GM10266 (cell line): ENCODE data around the gene RRP8.

Experiments
- DNase-seq: peaks from one replicate; pipeline ENCODE4 v3.0.0; 2012; ENCODE audit errors: extremely low spot score
- TF ChIP-seq, protein P1 (sequence below): IDR thresholded peaks from 2 replicates; pipeline ENCODE4 v1.5.1; 2012; ENCODE audit warnings: mild to moderate bottlenecking, low read depth; ENCODE audit not compliant: control insufficient read depth, insufficient read depth; ENCODE audit errors: missing control alignments

RRP8 gene

DNA sequence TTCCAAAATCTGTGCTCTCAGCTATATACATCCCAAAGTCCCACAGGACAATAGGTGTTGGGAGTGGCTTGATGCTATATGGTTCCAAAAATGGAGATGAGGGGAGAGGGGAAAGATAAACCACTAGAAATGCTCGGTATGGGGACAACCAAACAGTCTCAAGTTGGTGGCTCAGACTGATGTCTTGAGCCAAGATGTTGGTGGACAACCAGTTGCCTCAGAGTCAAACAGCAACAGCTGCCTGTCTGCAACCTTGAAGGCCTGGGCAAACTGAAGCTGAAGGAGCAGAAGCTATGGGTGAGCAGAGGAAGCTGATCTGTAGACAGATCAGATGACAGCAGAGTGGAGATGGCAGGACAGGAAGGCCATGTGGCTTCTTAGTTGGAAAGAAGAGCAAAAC, 4.0 kb downstream of the RRP8 start:
- TF ChIP-seq, protein P1, sequence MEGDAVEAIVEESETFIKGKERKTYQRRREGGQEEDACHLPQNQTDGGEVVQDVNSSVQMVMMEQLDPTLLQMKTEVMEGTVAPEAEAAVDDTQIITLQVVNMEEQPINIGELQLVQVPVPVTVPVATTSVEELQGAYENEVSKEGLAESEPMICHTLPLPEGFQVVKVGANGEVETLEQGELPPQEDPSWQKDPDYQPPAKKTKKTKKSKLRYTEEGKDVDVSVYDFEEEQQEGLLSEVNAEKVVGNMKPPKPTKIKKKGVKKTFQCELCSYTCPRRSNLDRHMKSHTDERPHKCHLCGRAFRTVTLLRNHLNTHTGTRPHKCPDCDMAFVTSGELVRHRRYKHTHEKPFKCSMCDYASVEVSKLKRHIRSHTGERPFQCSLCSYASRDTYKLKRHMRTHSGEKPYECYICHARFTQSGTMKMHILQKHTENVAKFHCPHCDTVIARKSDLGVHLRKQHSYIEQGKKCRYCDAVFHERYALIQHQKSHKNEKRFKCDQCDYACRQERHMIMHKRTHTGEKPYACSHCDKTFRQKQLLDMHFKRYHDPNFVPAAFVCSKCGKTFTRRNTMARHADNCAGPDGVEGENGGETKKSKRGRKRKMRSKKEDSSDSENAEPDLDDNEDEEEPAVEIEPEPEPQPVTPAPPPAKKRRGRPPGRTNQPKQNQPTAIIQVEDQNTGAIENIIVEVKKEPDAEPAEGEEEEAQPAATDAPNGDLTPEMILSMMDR, result no peak
- no peak for DNase-seq

DNA sequence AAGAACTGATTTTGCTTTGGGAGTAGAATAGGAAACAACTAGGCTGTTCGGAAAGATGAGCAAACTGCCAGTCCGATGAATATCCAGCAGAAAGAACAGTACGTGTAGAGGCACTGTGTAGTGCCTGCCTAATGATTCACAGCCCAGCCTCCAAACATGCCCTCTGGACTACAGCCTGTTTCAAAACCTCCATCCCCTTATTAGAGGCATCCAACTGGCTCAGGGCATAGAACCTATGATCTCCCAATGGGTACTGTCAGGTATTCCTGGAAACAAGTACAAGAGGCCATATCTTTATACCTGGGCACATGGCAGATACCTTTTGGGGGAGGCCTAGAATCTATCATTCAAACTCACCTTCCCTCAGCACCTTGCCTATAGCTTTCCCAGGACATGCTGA, 4.9 kb downstream of the RRP8 start:
- TF ChIP-seq, protein P1, result no peak
- DNase-seq, result no peak

DNA sequence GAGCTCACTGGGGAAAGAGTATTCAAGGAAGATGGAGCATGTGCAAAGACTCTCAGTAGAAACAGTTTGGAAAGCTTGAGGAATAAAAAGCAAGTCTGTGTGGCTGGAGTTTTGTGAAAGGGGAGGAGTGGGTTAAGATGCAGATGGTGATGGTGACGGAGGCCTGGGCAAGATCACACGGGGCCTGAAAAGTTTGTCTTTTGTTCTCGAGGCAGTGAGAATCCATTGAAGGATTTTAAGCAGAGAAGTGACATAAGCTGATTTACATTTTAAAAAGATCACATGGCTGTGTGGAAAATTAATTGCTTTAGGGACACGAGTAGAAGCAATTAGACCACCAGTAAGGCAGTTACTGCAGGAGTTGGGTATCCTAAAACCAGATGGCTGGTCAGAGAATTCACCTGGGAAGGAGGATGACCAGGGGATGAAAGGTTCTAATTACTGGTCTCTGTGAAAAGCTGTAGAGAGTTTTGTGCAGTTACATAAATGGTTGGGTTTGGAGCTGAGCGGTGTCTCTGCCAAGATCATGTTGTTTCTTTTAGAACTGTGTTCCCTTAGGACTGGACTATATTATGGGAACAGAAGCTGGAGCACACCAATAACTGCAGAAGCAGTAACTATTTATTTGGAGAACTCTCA, 7.1 kb downstream of the RRP8 start:
- TF ChIP-seq, protein P1, result no peak
- no peak for DNase-seq

DNA sequence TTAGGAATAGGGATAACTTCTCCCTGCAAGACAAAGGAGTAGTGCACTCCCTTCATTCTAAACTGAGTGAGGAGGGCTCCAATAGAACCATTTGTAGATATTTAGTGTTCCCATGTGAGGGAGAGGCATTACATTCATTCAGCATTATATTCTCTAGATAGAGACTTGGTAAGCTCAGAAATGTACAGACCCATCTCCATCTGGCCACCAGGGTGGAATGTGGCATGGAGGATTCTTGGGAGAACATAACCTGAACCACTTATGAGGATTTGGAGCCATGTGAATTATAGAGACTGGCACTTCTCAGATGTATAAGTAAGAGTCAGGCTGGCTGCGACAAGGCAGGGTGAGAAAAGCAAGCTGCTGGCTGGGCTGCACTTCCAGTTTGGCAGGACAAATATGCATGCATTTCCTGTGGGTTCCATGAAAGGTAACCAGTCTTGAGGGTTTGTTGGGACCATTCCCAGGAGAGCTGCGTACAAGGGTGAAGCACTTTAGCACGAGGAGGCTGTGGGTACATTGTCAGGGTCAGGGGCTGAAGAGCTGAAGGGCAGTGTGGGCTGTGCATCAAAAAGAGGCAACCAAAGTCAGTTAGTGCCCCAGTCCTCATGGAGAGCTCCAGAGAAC, 9.2 kb downstream of the RRP8 start:
- no peak for DNase-seq
- TF ChIP-seq, protein P1, result no peak

DNA sequence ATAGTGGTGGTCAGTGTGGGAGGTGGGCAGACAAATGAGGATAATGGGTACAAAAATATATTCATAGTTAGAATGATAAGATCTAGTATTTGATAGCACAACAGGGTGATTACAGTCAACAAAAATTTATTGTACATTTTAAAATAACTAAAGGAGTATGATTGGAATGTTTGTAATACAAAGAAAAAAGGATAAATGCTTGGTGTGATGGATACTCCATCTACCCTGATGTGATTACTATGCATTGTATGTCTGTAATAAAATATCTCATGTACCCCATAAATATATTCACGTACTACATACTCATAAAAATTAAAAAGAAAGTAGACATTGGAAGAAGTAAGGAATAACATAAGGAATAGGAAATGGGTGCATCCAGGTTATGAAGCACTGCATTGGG, 15.4 kb downstream of the RRP8 start:
- no peak for DNase-seq
- TF ChIP-seq, protein P1, result no peak

DNA sequence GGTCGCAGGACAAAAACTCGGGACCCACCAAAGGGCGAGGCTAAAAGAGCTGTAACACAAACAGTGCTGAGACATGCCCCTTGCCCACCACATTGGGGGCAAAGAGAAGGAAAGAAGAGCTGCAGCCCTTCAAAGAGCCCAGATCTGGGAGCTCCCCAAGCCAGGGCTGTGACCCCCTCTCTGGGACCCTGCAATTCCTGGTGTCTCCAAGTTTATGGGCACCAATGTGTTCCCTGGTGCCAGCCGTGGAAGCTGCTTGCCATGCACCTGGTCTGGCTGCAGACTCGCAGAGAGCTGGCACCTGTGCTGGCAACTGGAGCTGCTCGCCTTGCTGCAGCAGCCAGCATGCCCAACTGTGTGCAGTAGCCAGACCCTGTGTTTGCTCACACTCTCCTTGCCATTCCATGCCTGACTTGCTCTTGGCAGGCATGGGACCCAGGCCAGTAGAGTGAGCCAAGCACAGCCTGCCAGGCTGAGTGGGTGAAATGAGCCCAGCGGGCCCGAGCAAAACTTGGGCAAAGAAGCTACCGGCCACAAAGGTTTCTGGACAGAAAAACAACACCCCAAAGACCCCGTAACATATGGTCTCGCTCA, 16.0 kb downstream of the RRP8 start:
- no peak for DNase-seq
- TF ChIP-seq, protein P1, result no peak
